Stimulated activated CD4-positive, alpha-beta T cell treated with anti-CD3 and anti-CD28 coated beads, Interleukin-4, amount 100 ng/mL, for 24 hours (primary cell): ENCODE measurements around the gene CCDC183.

ENCODE experiments used
- DNase-seq: peaks from one replicate; pipeline ENCODE4 v3.0.0-alpha.2; 2020

CCDC183 gene

GRCh38 chr9:136850866-136851775 lies 55.0 kb downstream of the CCDC183 start:
- DNase-seq, result no peak

GRCh38 chr9:136851941-136852663 lies 56.0 kb downstream of the CCDC183 start, which contains the start of gene MAMDC4:
Gene MAMDC4 (plus strand): TSS chr9:136852346. CDS start chr9:136852417, 71 bp downstream.
- no peak for DNase-seq

GRCh38 chr9:136852664-136853595 lies 56.8 kb downstream of the CCDC183 start:
- DNase-seq, result no peak

GRCh38 chr9:136853596-136854112 lies 57.5 kb downstream of the CCDC183 start:
- no peak for DNase-seq

- no peak for DNase-seq
Measured at GRCh38 chr9:136854113-136854841, 58.1 kb downstream of the CCDC183 start.

GRCh38 chr9:136854842-136855460 lies 58.8 kb downstream of the CCDC183 start:
- DNase-seq, result no peak

- DNase-seq, result no peak
Measured at GRCh38 chr9:136855461-136856078, 59.4 kb downstream of the CCDC183 start.

- DNase-seq, result no peak
Measured at GRCh38 chr9:136856079-136856476, 59.9 kb downstream of the CCDC183 start.

GRCh38 chr9:136856541-136857141 lies 60.5 kb downstream of the CCDC183 start:
- DNase-seq, result no peak

GRCh38 chr9:136857166-136857565 lies 61.0 kb downstream of the CCDC183 start:
- no peak for DNase-seq
